ENCODE measurements around the gene FOXL2NB. TPM values are rescaled to one million over a fixed set of nuclear protein-coding genes. Genes with fewer than 3 reads are reported as not detected.

FOXL2NB gene
- under 1 TPM in 1 of 4 donors, not detected in 3; 0.26 TPM for total RNA-seq

DNA sequence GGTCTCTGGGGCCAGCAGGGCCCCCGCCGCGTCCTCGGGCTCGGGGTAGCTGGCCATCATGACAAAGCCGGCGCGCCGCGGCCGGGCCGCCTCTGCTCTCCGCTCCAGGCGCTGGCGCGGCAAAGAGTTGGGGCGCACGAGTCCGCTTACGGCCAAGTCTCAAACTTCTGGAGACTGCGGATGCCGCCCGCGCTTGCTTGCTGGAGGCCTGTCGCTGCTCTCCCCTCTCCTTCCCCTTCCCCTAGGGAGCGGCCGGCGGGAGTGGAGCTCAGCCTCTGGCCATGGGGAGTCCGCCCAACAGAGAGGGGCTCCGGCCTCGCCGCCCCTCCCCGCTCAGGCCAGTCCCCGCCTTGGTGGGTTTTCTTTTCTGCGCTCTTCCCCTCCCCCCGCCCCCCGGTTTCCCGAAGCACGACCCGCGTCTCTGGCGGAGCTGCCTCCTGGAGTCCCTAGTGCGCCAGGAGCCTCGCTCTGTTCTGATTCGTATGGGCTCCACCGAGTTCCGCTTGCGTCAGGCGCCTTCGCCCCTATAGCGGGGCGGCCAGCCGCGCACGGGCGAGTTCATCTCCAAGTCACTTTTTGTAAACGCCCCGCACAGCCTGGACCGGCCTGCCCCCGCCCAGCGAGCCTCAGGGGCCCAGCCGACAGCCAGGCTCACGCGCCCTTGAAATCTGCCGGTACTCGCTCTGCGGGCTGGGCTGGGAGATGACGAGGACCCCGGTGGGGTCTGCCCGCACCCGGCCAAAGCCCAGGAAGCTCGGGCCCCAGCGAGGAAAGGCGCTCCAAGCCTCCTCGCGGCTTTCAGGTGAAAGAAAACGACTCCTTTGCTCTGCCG, at the start of gene FOXL2NB, which contains the start of gene FOXL2:
Gene FOXL2NB (plus strand): TSS at position 555 of the 832 bp plus-strand sequence. CDS start 148 bp downstream, at position 703.
Gene FOXL2 (minus strand): TSS at position 475 of the 832 bp plus-strand sequence. CDS start 415 bp downstream, at position 60.
- Histone ChIP-seq H3K36me3 (no peaks in the 10 kb centered on the region), H3K9me3 (no peaks in the 10 kb centered on the region), H3K27ac (no peak within 1 kb of the TSS), H3K27me3 (peaks cover 100% of the 10 kb centered on the region), H3K4me3 (peak within 1 kb of the TSS; percentile 53), H3K4me1 (peaks cover 44% of the 10 kb centered on the region)
- 2% methylated on average over 34 of the region's 78 CpGs for WGBS
- peak in 1 of 2 donors; percentile 76 for DNase-seq (ENCODE audit: low spot score in 2 of 2)
- no peak for TF ChIP-seq EP300 (IDR thresholded peaks at IDR 0.05)

DNA sequence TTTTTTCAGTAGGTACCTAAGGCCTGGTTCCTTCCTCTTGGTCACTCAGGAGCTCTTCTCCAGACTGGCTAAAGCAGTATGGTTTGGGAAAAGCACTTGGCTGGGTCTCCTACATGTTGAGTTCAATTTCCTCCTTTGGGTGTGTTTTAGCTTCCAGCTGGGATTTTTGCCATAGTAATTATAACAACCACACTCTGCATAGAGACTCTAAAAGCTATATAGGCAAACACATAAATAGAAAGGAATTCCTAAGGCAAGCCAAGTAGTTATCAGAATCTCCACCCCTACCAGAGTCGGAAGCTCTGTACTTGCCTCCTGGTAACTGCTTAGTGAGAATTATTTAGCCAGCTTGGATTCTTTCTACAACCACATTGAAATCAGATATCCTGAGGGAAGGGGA, 48.7 kb upstream of the FOXL2NB start:
- H3K9me3 ChIP-seq: no peaks in the 10 kb centered on the region
- no peak overlapping the region for H3K27ac ChIP-seq
- TF ChIP-seq, protein P1, sequence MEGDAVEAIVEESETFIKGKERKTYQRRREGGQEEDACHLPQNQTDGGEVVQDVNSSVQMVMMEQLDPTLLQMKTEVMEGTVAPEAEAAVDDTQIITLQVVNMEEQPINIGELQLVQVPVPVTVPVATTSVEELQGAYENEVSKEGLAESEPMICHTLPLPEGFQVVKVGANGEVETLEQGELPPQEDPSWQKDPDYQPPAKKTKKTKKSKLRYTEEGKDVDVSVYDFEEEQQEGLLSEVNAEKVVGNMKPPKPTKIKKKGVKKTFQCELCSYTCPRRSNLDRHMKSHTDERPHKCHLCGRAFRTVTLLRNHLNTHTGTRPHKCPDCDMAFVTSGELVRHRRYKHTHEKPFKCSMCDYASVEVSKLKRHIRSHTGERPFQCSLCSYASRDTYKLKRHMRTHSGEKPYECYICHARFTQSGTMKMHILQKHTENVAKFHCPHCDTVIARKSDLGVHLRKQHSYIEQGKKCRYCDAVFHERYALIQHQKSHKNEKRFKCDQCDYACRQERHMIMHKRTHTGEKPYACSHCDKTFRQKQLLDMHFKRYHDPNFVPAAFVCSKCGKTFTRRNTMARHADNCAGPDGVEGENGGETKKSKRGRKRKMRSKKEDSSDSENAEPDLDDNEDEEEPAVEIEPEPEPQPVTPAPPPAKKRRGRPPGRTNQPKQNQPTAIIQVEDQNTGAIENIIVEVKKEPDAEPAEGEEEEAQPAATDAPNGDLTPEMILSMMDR (IDR thresholded peaks at IDR 0.05): no peak
- TF ChIP-seq POLR2AphosphoS5 (IDR thresholded peaks at IDR 0.05): no peak
- no peak for TF ChIP-seq POLR2A (IDR thresholded peaks at IDR 0.05)
- no peak for TF ChIP-seq EP300 (IDR thresholded peaks at IDR 0.05)
- H3K36me3 ChIP-seq: no peaks in the 10 kb centered on the region
- no peaks in the 10 kb centered on the region for H3K27me3 ChIP-seq
- peaks cover 16% of the 10 kb centered on the region for H3K4me1 ChIP-seq
- no peak overlapping the region for H3K4me3 ChIP-seq
- WGBS: 9% methylated on average over 1 of the region's 1 CpG
- DNase-seq (ENCODE audit: low spot score in 2 of 2): no peak

DNA sequence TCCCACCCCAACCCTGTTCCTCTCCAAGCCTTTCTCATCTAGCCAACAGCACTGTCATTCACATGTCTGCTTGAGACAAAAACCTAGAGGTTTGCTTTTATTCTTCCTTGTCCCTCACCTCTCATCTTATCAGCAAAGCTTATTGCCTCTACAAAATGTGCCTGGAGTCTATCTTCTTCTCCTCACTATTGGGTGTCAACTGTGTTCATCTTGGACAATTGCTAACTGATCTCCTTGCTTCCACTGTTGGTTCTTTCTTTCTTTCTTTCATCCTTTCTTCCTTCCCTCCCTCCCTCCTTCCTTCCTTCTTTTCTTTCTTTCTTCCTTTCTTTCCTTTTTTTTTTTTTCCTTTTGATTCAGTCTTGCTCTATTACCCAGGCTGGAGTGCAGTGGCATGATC, 48.3 kb upstream of the FOXL2NB start:
- no peak for TF ChIP-seq EP300 (IDR thresholded peaks at IDR 0.05)
- H3K36me3 ChIP-seq: no peaks in the 10 kb centered on the region
- H3K27ac ChIP-seq: no peak overlapping the region
- no peak for DNase-seq (ENCODE audit: low spot score in 2 of 2)
- H3K4me3 ChIP-seq: no peak overlapping the region
- H3K27me3 ChIP-seq: no peaks in the 10 kb centered on the region
- H3K9me3 ChIP-seq: no peaks in the 10 kb centered on the region
- H3K4me1 ChIP-seq: peaks cover 16% of the 10 kb centered on the region

DNA sequence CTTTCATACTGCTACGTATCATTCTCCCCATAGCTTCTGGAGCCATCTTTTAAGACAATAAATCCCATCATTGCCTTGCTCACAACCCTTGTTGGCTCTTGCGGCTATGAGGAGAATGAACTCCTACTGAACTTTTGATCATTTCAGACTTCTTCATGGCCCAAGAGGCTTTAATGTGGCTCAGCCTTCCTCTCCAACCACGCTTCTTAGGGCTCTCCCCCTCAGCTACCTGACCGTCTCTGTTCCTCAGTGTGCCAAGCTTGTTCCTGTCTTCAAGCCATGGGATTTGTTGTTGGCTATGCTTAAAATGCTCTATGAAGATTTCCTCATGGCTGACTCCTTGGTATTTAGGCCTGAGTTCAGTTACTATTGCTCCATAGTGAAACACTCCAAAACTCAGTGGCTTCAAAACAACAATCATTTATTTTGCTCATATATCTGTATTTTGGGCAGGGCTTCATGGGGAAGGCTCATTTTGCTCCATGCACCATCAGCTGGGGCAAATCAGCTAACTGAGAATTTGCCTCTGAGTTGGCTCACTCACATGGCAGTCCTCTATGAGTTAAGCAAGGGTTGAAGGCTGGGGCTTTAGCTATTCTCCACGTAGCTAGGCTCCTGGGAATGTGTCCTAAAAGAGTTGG, 47.5 kb upstream of the FOXL2NB start:
- Histone ChIP-seq H3K27me3 (no peaks in the 10 kb centered on the region), H3K27ac (no peak overlapping the region), H3K4me1 (peaks cover 16% of the 10 kb centered on the region), H3K36me3 (no peaks in the 10 kb centered on the region), H3K9me3 (no peaks in the 10 kb centered on the region), H3K4me3 (no peak overlapping the region)
- 71% methylated on average over 5 of the region's 5 CpGs for WGBS
- TF ChIP-seq, protein P1 (IDR thresholded peaks at IDR 0.05): no peak
- TF ChIP-seq POLR2AphosphoS5 (IDR thresholded peaks at IDR 0.05): no peak
- TF ChIP-seq POLR2A (IDR thresholded peaks at IDR 0.05): no peak
- TF ChIP-seq EP300 (IDR thresholded peaks at IDR 0.05): no peak
- no peak for DNase-seq (ENCODE audit: low spot score in 2 of 2)

DNA sequence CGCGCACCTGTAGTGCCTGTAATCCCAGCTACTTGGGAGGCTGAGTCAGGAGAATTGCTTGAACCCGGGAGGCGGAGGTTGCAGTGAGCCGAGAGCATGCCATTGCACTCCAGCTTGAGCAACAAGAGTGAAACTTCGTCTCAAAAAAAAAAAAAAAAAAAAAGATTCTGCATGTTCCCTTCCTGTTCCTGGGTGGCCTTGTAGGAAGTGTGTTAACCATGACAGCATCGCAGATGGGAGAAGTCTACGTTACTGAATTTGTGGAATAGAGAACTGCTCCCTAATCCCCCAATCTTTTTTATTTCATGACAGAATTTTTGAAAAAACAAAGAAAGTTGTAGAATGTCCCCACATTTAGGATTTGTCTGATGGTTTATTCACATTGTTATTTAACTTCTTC, 45.5 kb upstream of the FOXL2NB start:
- 63% methylated on average over 8 of the region's 8 CpGs for WGBS
- Histone ChIP-seq H3K9me3 (no peaks in the 10 kb centered on the region), H3K27ac (no peak overlapping the region), H3K4me3 (no peak overlapping the region), H3K4me1 (peaks cover 16% of the 10 kb centered on the region), H3K27me3 (no peaks in the 10 kb centered on the region), H3K36me3 (no peaks in the 10 kb centered on the region)
- no peak for TF ChIP-seq EP300 (IDR thresholded peaks at IDR 0.05)
- DNase-seq (ENCODE audit: low spot score in 2 of 2): no peak

DNA sequence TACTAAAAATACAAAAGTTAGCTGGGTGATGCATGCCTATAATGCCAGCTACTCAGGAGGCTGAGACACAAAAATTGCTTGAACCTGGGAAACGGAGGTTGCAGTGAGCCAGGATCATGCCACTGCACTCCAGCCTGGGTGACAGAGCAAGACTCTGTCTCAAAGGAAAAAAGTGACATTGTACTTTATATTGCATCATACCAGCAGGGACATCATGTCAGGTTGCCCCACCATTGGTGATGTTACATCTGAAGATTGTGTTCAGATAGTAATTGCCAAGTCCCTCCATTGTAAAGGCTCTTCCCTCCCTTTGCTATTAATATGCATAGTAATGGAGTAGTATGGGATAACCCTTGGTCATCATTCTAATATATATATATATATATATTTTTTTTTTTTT, 44.8 kb upstream of the FOXL2NB start:
- no peak for TF ChIP-seq POLR2AphosphoS5 (IDR thresholded peaks at IDR 0.05)
- TF ChIP-seq, protein P1 (IDR thresholded peaks at IDR 0.05): no peak
- TF ChIP-seq POLR2A (IDR thresholded peaks at IDR 0.05): no peak
- no peak for TF ChIP-seq EP300 (IDR thresholded peaks at IDR 0.05)
- H3K4me1 ChIP-seq: peaks cover 16% of the 10 kb centered on the region
- no peak for DNase-seq (ENCODE audit: low spot score in 2 of 2)
- no peaks in the 10 kb centered on the region for H3K27me3 ChIP-seq
- whole genome bisulfite sequencing: 100% methylated on average over 1 of the region's 1 CpG
- H3K27ac ChIP-seq: no peak overlapping the region
- H3K36me3 ChIP-seq: no peaks in the 10 kb centered on the region
- H3K4me3 ChIP-seq: no peak overlapping the region
- no peaks in the 10 kb centered on the region for H3K9me3 ChIP-seq
